Measurements from ENCODE around the gene TBC1D20. TPM values are rescaled to one million over a fixed set of nuclear protein-coding genes. Genes with fewer than 3 reads are reported as not detected.

TBC1D20 gene
- total and polyA plus RNA-seq, 2 donors (not counting 3 experiments of a cell fraction or from before 2014, with no cell fraction given), result 34.3 to 36.1 TPM

GRCh38 chr20:437787-438486 is 24.4 kb downstream of the TBC1D20 start:
- peaks cover 7 to 29% of the 10 kb centered on the region in 2 experiments for H3K36me3 ChIP-seq (ENCODE audit: control insufficient read depth in 2 of 2, extremely low read depth in 1 of 2, insufficient read depth in 2 of 2, low read length in 2 of 2)
- no peak for TF ChIP-seq POLR2AphosphoS5 (IDR thresholded peaks at IDR 0.05; ENCODE audit: insufficient read depth, low read depth, low read length)
- H3K27me3 ChIP-seq (ENCODE audit: control insufficient read depth in 2 of 2, insufficient read depth in 2 of 2, low read length in 2 of 2), result no peaks in the 10 kb centered on the region
- no peaks in the 10 kb centered on the region for H3K79me2 ChIP-seq (ENCODE audit: control insufficient read depth, insufficient read depth, low read length)
- H3K4me3 ChIP-seq (replicated peaks in 1 of 3; ENCODE audit: insufficient read depth in 1 of 3, low read depth in 1 of 3, low read length in 3 of 3), result no peak overlapping the region
- H3K4me2 ChIP-seq (ENCODE audit: insufficient read depth, low read length), result no peak overlapping the region
- no peaks in the 10 kb centered on the region for H3K9me3 ChIP-seq (replicated peaks; ENCODE audit: control insufficient read depth, insufficient read depth, low read length)
- BruUV-seq (replicated peaks), result no TSS peak
- no peak overlapping the region for H3K9ac ChIP-seq (replicated peaks; ENCODE audit: extremely low read depth, insufficient read depth, low read length)
- peak; percentile 8 for DNase-seq (ENCODE audit: low read depth, low spot score)
- H3K27ac ChIP-seq (ENCODE audit: insufficient read depth, low read depth, low read length), result no peak overlapping the region
- dilution Hi-C loops (cut with MboI; ENCODE audit: extremely low pct_ligation_motif_present, low sequenced_read_pairs) (no loop called here), intact Hi-C loops (cut with micrococcal nuclease) (no loop called here)
- no peak for FAIRE-seq
- no peaks in the 10 kb centered on the region for H4K20me1 ChIP-seq (replicated peaks; ENCODE audit: control insufficient read depth, extremely low read depth, insufficient read depth, low read length)
- POLR2A ChIA-PET, result no interaction called here
- CTCF ChIA-PET, result interaction anchor here (0.6 to 1.7 kb wide), 12 partner anchors 11 to 301 kb away, joined by 3 to 11 read pairs (median 4); partner anchors contain the start of genes NRSN2 and TRIB3
- H3K9me1 ChIP-seq (replicated peaks; ENCODE audit: control insufficient read depth, extremely low read depth, insufficient read depth, low read length), result no peaks in the 10 kb centered on the region
- H2AFZ ChIP-seq (ENCODE audit: low read depth, low read length), result no peak overlapping the region
- peaks cover 16% of the 10 kb centered on the region for H3K4me1 ChIP-seq (ENCODE audit: control insufficient read depth, extremely low read depth, insufficient read depth, low read length)

DNA sequence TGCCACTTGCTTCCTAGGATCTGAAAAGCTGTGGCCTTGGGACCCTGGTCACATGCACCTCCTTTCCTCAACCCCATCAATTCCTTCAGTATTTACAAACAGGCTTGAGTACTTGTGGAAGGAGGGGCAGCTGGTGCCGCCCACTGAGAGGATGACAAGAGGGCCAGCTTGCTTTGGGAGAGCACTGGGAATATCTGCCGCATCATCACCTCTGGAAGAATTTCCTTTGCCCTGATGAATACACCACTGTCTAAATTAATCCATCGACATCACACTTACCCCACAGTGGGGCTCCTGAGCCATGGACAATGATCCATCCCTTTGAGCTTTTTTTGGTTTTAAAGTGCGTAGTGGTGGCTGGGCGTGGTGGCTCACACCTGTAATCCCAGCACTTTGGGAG is 25.9 kb downstream of the TBC1D20 start:
- Histone ChIP-seq H3K27ac (ENCODE audit: insufficient read depth, low read depth, low read length) (no peak overlapping the region), H3K4me2 (ENCODE audit: insufficient read depth, low read length) (no peak overlapping the region), H3K9me1 (replicated peaks; ENCODE audit: control insufficient read depth, extremely low read depth, insufficient read depth, low read length) (no peaks in the 10 kb centered on the region), H3K4me1 (ENCODE audit: control insufficient read depth, extremely low read depth, insufficient read depth, low read length) (peaks cover 16% of the 10 kb centered on the region), H3K9ac (replicated peaks; ENCODE audit: extremely low read depth, insufficient read depth, low read length) (no peak overlapping the region), H3K36me3 (ENCODE audit: control insufficient read depth in 2 of 2, extremely low read depth in 1 of 2, insufficient read depth in 2 of 2, low read length in 2 of 2) (peaks cover 4 to 34% of the 10 kb centered on the region in 2 experiments), H3K27me3 (ENCODE audit: control insufficient read depth in 2 of 2, insufficient read depth in 2 of 2, low read length in 2 of 2) (no peaks in the 10 kb centered on the region), H3K9me3 (replicated peaks; ENCODE audit: control insufficient read depth, insufficient read depth, low read length) (no peaks in the 10 kb centered on the region), H2AFZ (ENCODE audit: low read depth, low read length) (no peak overlapping the region), H3K79me2 (ENCODE audit: control insufficient read depth, insufficient read depth, low read length) (no peaks in the 10 kb centered on the region), H4K20me1 (replicated peaks; ENCODE audit: control insufficient read depth, extremely low read depth, insufficient read depth, low read length) (no peaks in the 10 kb centered on the region), H3K4me3 (replicated peaks in 1 of 3; ENCODE audit: insufficient read depth in 1 of 3, low read depth in 1 of 3, low read length in 3 of 3) (no peak overlapping the region)
- TF ChIP-seq GATA2 (IDR thresholded peaks at IDR 0.05; ENCODE audit: insufficient read depth, insufficient read length, low read depth, low read length), result no peak
- TF ChIP-seq FOS (IDR thresholded peaks at IDR 0.05; ENCODE audit: borderline replicate concordance, insufficient read depth, low read length), result no peak
- TF ChIP-seq EZH2 (IDR thresholded peaks at IDR 0.05; ENCODE audit: borderline replicate concordance, low read depth, low read length, severe bottlenecking), result no peak
- TF ChIP-seq POLR2AphosphoS5 (IDR thresholded peaks at IDR 0.05; ENCODE audit: insufficient read depth, low read depth, low read length), result no peak
- no peak for TF ChIP-seq POLR2A (IDR thresholded peaks at IDR 0.05; ENCODE audit: low read depth, low read length)
- no peak for TF ChIP-seq MYC (IDR thresholded peaks at IDR 0.05; ENCODE audit: low read depth, low read length)
- no peak for TF ChIP-seq JUN (IDR thresholded peaks at IDR 0.05; ENCODE audit: borderline replicate concordance, insufficient read depth, insufficient read length, low read depth)
- TF ChIP-seq, protein P1, sequence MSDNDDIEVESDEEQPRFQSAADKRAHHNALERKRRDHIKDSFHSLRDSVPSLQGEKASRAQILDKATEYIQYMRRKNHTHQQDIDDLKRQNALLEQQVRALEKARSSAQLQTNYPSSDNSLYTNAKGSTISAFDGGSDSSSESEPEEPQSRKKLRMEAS (IDR thresholded peaks at IDR 0.05; ENCODE audit: insufficient read depth, insufficient read length), result no peak
- no peak for TF ChIP-seq CTCF (IDR thresholded peaks at IDR 0.05; ENCODE audit: extremely low read depth in 1 of 2, insufficient read depth in 1 of 2, low read depth in 1 of 2, low read length in 2 of 2)
- DNase-seq (ENCODE audit: low read depth, low spot score) (no peak), FAIRE-seq (no peak)
- dilution Hi-C loops (cut with MboI; ENCODE audit: extremely low pct_ligation_motif_present, low sequenced_read_pairs) (no loop called here), intact Hi-C loops (cut with micrococcal nuclease) (no loop called here)
- ChIA-PET CTCF (interaction anchor here (1.0 kb wide), 1 partner anchor 81 kb away, joined by 3 read pairs; no protein-coding TSS in a partner anchor), POLR2A (no interaction called here)
- BruUV-seq (replicated peaks), result TSS peak; percentile 11
